Testis (tissue), 2 donors: ENCODE data around the gene AS3MT.

Experiments
- CTCF ChIP-seq, 3 experiments: fragments of 450-650 bp in 2 of 3; fragments of 200-600 bp in 1 of 3; sonication (generic) in 1 of 3; IDR thresholded peaks; one replicate each; pipeline ENCODE4 v1.5.1; 2016 to 2019; ENCODE audit warnings: antibody characterized with exemption in 3 of 3, mild to moderate bottlenecking in 2 of 3, moderate library complexity in 1 of 3
- POLR2A ChIP-seq: fragments of 450-650 bp; IDR thresholded peaks from one replicate; pipeline ENCODE4 v1.6.1; 2017; ENCODE audit warnings: antibody characterized with exemption, mild to moderate bottlenecking, moderate library complexity

GRCh38 chr10:102863660-102864059, 5.6 kb upstream of the AS3MT start:
- no peak for TF ChIP-seq CTCF (IDR thresholded peaks at IDR 0.05)
- TF ChIP-seq POLR2A = no peak
